NCI-H2227 (cell line): ENCODE results near the gene SRPRA.

Source experiments
- DNase-seq: peaks from one replicate; lab custom pipeline; 2025; ENCODE audit not compliant: unreplicated experiment; lab: John Stamatoyannopoulos, UW

Gene SRPRA

GRCh38 chr11:126231725-126232459 lies 36.8 kb downstream of the SRPRA start:
- DNase-seq = no peak

- no peak for DNase-seq
These were observed 38.7 kb downstream of the SRPRA start for GRCh38 chr11:126229858-126230540.

GRCh38 chr11:126226334-126227084 lies 42.2 kb downstream of the SRPRA start:
- DNase-seq = no peak

DNA sequence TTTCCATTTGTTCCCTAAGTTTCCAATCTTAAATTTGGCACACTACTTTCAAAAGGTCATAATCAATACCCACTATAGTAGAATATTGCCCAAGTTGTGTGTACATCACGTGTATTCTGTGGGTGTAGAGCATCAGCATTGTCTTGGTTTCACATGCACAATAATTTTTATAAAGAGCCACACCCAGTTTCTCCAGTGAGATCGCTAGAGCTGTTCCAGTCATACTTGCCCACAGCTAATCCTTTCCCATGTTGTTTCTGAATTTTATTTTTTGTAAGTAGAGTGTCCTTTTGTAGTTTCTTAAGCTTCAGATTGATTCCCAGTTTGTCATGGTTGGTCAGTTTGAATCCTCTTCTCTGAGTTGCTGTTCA lies 43.4 kb downstream of the SRPRA start:
- DNase-seq = no peak

DNA sequence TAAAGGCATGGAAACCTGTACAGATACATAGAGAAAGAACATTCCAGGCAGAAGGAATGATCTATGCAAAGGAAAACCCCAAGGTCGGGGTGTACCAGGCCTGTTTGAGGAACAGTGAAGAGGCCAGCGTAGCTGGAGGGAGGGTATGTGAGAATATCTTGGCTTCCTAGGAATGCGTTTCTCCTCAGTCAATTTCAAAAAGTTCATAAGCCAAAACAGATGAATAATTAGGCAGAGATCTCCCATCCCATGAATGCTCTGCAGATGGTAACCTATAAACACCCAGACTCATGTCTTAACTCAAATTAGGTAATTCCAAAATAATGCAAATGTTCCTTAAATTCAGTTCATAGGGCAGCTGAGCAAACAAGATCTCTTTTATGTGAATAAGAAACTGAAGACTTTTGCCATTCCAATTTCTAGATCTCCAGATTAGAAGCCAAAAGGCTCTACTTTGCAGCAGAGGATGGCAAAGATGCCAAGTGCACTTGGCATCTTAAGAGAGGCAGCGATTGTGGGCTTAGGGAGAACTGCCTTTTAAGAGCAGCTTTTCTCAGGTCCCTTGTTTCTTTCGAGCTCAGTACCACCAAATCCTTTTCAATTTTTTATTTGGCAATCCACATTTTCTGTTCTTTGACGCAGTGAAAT lies 43.9 kb downstream of the SRPRA start:
- DNase-seq = no peak

GRCh38 chr11:126219547-126219946 lies 49.1 kb downstream of the SRPRA start:
- no peak for DNase-seq

DNA sequence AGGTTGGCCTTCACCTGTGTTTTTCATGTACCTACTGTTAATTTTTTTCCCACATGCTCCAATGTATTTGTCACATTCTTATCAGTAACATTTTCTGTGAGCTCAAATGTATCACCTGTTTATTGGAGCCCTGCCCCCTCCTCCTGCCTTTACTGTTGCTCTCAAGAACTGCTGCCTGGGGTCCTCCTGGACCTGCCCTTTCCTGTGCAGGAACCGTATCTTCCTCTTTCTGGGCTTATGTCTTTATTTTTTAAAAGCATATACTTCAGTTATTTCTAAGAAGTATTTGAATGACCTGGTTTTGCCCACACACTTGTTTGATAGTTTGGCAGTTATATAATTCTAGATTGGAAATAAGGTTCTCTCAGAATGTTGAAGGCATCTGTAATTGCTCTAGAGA lies 51.2 kb downstream of the SRPRA start:
- no peak for DNase-seq

DNA sequence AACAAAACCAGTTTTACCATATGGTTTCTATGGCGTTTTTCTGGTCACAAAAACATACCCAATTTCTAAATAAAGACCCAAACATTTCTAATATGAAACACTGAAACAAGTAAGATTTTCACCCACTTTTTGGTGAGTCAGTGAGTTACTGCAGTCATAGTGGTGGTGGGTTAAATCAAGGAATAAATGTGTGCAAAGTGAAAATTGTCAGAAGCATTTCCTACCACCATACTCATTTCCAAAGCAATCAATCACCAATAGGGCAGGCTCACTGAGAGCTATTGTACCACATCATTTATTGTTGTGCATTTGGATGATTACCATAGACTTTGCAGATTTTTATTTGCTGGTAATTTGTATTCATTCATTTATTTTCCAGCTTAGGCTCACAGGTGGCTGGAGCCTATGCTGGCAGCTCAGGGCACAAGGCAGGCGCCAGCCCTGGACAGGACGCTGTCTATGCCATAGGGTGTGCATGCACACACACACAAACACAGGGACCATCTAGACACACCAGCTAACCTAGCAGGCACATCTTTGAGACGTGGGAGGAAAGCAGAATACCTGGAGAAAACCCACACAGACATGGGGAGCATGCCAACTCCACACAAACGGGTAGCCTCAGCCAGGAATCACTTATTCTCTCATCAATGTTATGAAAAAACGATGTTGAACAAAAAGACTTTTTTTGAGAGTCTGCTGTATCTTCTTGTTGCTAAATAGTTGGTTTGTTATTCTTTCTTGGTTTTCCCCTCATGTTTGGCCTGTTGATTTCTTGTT lies 52.0 kb downstream of the SRPRA start:
- DNase-seq = no peak

DNA sequence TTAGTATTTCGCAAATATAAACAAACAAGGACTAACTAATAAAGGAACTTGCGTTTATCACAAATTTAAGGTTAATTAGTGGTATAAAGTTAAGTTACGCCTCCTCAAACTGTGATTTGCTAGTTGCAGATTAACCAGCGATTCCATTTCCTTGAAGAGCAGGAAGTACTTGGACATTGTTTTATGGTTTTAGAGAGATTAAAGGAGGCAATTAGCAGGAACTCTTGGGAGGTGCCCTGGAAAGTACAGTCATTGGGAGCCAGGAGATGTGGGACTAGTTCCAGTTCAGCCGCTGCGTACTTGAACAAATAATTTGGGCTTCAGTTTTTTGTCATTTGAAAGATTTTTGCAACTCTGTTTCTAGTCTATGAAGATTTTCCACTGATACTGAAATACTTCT lies 53.9 kb downstream of the SRPRA start:
- no peak for DNase-seq

DNA sequence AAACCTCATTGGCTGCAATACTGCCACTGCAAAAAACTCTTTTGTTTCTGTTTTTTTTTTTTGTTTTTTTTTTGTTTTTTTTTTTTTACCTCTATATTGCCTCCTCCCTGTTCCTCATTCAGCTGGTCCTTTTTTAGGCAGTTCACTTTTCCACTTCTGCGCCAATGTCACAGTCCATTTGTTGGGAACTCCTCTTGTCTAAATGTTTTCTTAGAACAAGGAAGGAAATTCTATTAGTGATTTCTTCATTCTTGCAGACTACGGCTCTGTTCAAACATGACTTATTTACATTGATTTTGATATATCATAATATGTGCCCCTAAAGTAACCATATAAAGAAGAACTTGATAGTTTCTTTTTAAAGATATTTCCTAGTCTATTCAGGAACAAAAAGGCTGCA lies 54.3 kb downstream of the SRPRA start:
- DNase-seq = no peak
